ENCODE results near the gene PLA2G4F.
A peak's percentile ranks its signal among the peaks of the same experiment; 100 is the strongest.

Gene PLA2G4F

GRCh38 chr15:42156243-42156922, at the start of gene PLA2G4F:
Gene PLA2G4F (minus strand): TSS chr15:42156636. CDS start chr15:42156549, 87 bp downstream.
- DNase-seq (ENCODE audit: low read depth in 3 of 3) = no peak

- DNase-seq (ENCODE audit: low read depth in 3 of 3) = no peak
Observed at GRCh38 chr15:42203891-42204290, 47.5 kb upstream of the PLA2G4F start.

- DNase-seq (ENCODE audit: low read depth in 3 of 3) = no peak
Observed at GRCh38 chr15:42202653-42203052, 46.2 kb upstream of the PLA2G4F start.

GRCh38 chr15:42201801-42202200, 45.4 kb upstream of the PLA2G4F start:
- DNase-seq (ENCODE audit: low read depth in 3 of 3) = no peak

GRCh38 chr15:42199126-42199525, 42.7 kb upstream of the PLA2G4F start:
- no peak for DNase-seq (ENCODE audit: low read depth in 3 of 3)

- no peak for DNase-seq (ENCODE audit: low read depth in 3 of 3)
Observed at GRCh38 chr15:42198516-42198915, 42.1 kb upstream of the PLA2G4F start.

- peak in 1 of 3 experiments; percentile 12 for DNase-seq (ENCODE audit: low read depth in 3 of 3)
Observed at GRCh38 chr15:42194513-42194912, 38.1 kb upstream of the PLA2G4F start.

- no peak for DNase-seq (ENCODE audit: low read depth in 3 of 3)
Observed at GRCh38 chr15:42193383-42193782, 36.9 kb upstream of the PLA2G4F start.

GRCh38 chr15:42191610-42192346, 35.3 kb upstream of the PLA2G4F start:
- DNase-seq (ENCODE audit: low read depth in 3 of 3) = no peak

GRCh38 chr15:42190370-42190769, 33.9 kb upstream of the PLA2G4F start:
- DNase-seq (ENCODE audit: low read depth in 3 of 3) = no peak

- no peak for DNase-seq (ENCODE audit: low read depth in 3 of 3)
Observed at GRCh38 chr15:42185801-42186200, 29.4 kb upstream of the PLA2G4F start.

GRCh38 chr15:42184736-42185135, 28.3 kb upstream of the PLA2G4F start:
- DNase-seq (ENCODE audit: low read depth in 3 of 3) = no peak

GRCh38 chr15:42184296-42184695, 27.9 kb upstream of the PLA2G4F start:
- no peak for DNase-seq (ENCODE audit: low read depth in 3 of 3)

- no peak for DNase-seq (ENCODE audit: low read depth in 3 of 3)
Observed at GRCh38 chr15:42182961-42183360, 26.5 kb upstream of the PLA2G4F start.

GRCh38 chr15:42182328-42182886, 26.0 kb upstream of the PLA2G4F start:
- DNase-seq (ENCODE audit: low read depth in 3 of 3) = no peak

- DNase-seq (ENCODE audit: low read depth in 3 of 3) = no peak
Observed at GRCh38 chr15:42178056-42178455, 21.6 kb upstream of the PLA2G4F start.

GRCh38 chr15:42175671-42176070, 19.2 kb upstream of the PLA2G4F start:
- DNase-seq (ENCODE audit: low read depth in 3 of 3) = no peak

GRCh38 chr15:42172475-42172874, 16.0 kb upstream of the PLA2G4F start:
- no peak for DNase-seq (ENCODE audit: low read depth in 3 of 3)

GRCh38 chr15:42171795-42172194, 15.4 kb upstream of the PLA2G4F start:
- DNase-seq (ENCODE audit: low read depth in 3 of 3) = no peak

- DNase-seq (ENCODE audit: low read depth in 3 of 3) = no peak
Observed at GRCh38 chr15:42171122-42171521, 14.7 kb upstream of the PLA2G4F start.

GRCh38 chr15:42166225-42166940, 9.9 kb upstream of the PLA2G4F start:
- DNase-seq (ENCODE audit: low read depth in 3 of 3) = no peak

- DNase-seq (ENCODE audit: low read depth in 3 of 3) = no peak
Observed at GRCh38 chr15:42165106-42165505, 8.7 kb upstream of the PLA2G4F start.
